HUES48 (cell line): ENCODE data around the gene GLUD1.
A peak's percentile ranks its signal among the peaks of the same experiment; 100 is the strongest.
"Not testable (repeated sequence)": the region's sequence is repeated elsewhere in the genome, so short reads cannot be mapped to it uniquely, and the experiment has no call there.

Experiments used
- H3K27ac ChIP-seq: one replicate; pipeline ENCODE4 v1.7.0; 2013; ENCODE audit warnings: low read depth, low read length, inconsistent platforms
- H3K27me3 ChIP-seq: 2 replicates; pipeline ENCODE4 v1.6.1; 2013; ENCODE audit warnings: mild to moderate bottlenecking, low read length; ENCODE audit not compliant: control insufficient read depth, insufficient read depth
- H3K36me3 ChIP-seq: 2 replicates; pipeline ENCODE4 v1.6.1; 2013; ENCODE audit warnings: low read length; ENCODE audit not compliant: control insufficient read depth, insufficient read depth
- H3K4me1 ChIP-seq: 2 replicates; pipeline ENCODE4 v1.6.1; 2013; ENCODE audit warnings: mild to moderate bottlenecking, low read length; ENCODE audit not compliant: control insufficient read depth, insufficient read depth
- H3K4me3 ChIP-seq: 2 replicates; pipeline ENCODE4 v1.5.1; 2013; ENCODE audit warnings: mild to moderate bottlenecking, low read depth, low read length
- H3K9ac ChIP-seq: 2 replicates; pipeline ENCODE4 v1.6.1; 2013; ENCODE audit warnings: mild to moderate bottlenecking, low read depth, low read length, moderate library complexity
- H3K9me3 ChIP-seq: 2 replicates; pipeline ENCODE4 v1.6.1; 2013; ENCODE audit warnings: low read length; ENCODE audit not compliant: control insufficient read depth, insufficient read depth

GLUD1 gene

GRCh38 chr10:87038286-87038717 lies 56.3 kb downstream of the GLUD1 start:
- H3K27me3 ChIP-seq = no peaks in the 10 kb centered on the region
- no peak overlapping the region for H3K9ac ChIP-seq
- H3K36me3 ChIP-seq = no peaks in the 10 kb centered on the region
- H3K4me1 ChIP-seq = no peaks in the 10 kb centered on the region
- no peak overlapping the region for H3K27ac ChIP-seq
- H3K4me3 ChIP-seq = no peak overlapping the region
- no peaks in the 10 kb centered on the region for H3K9me3 ChIP-seq

DNA sequence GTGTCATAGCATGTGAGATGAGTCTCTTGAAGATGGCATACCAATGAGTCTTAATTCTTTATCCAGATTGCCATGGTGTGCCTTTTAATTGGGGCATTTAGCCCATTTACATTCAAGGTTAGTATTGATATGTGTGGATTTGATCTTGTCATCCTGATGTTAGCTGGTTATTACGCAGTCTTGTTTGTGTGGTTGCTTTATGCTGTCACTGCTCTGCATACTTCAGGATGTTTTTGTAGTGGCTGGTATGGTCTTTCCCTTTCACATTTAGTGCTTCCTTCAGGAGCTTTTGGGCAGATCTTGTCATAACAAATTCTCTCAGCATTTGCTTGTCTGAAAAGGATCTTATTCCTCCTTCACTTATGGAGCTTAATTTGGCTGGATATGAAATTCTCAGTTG lies 58.0 kb downstream of the GLUD1 start:
- no peaks in the 10 kb centered on the region for H3K27me3 ChIP-seq
- H3K27ac ChIP-seq = no peak overlapping the region
- no peaks in the 10 kb centered on the region for H3K36me3 ChIP-seq
- H3K9ac ChIP-seq = no peak overlapping the region
- H3K4me3 ChIP-seq = no peak overlapping the region
- no peaks in the 10 kb centered on the region for H3K4me1 ChIP-seq
- H3K9me3 ChIP-seq = 0 out of 2 replicates have a peak, but pooled peaks cover 2% of the 10 kb centered on the region

- H3K27me3 ChIP-seq = no peaks in the 10 kb centered on the region
- no peak overlapping the region for H3K27ac ChIP-seq
- no peaks in the 10 kb centered on the region for H3K4me1 ChIP-seq
- H3K4me3 ChIP-seq = no peak overlapping the region
- no peaks in the 10 kb centered on the region for H3K36me3 ChIP-seq
- 0 out of 2 replicates have a peak, but pooled peaks cover 2% of the 10 kb centered on the region for H3K9me3 ChIP-seq
- no peak overlapping the region for H3K9ac ChIP-seq
These were observed 63.6 kb downstream of the GLUD1 start for GRCh38 chr10:87030912-87031635.

- H3K36me3 ChIP-seq, H3K27me3 ChIP-seq, H3K9me3 ChIP-seq, H3K4me3 ChIP-seq, H3K27ac ChIP-seq, H3K4me1 ChIP-seq, H3K9ac ChIP-seq: not testable (repeated sequence)
These were observed 64.2 kb downstream of the GLUD1 start for GRCh38 chr10:87030419-87030818.

- not testable (repeated sequence) for H3K36me3 ChIP-seq, H3K4me3 ChIP-seq
These were observed 67.7 kb downstream of the GLUD1 start for GRCh38 chr10:87026747-87027508.

DNA sequence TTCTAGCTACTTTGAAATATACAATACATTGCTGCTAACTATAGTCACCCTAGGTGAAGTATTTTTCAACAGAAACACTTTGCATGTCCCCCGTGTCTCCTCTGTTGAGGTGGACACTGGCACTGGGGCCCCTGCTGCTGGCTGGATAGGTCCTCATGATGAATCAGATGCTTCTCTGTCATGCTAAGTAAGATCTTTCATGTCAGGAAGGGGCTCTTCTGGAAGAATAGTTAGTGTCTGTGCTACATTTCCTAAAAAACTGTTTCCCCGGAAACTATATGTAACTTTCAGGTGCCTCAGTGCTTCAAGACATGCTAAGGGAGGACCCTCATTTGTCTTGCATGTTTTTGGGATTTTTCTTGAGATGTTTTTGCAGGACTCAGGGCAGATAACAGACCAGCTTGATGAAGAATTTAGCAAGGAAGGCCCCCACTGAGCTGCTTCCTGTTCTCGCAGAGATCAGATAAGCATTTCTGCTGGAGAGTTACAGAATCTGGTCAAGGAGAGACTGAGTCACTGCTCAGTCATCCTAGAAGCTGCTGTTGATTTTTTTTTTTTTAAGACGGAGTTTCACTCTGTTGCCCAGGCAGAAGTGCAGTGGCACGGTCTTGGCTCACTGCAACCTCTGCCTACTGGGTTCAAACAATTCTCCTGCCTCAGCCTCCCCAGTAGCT lies 69.2 kb downstream of the GLUD1 start:
- H3K27ac ChIP-seq = peak overlapping the region; percentile 90
- H3K4me3 ChIP-seq, H3K4me1 ChIP-seq, H3K9ac ChIP-seq, H3K9me3 ChIP-seq, H3K27me3 ChIP-seq, H3K36me3 ChIP-seq: not testable (repeated sequence)

More at GRCh38 chr10:87026747-87027508, 67.7 kb downstream of the GLUD1 start:
- H3K27me3 ChIP-seq, H3K9ac ChIP-seq, H3K4me1 ChIP-seq, H3K27ac ChIP-seq, H3K9me3 ChIP-seq: not testable (repeated sequence)

DNA sequence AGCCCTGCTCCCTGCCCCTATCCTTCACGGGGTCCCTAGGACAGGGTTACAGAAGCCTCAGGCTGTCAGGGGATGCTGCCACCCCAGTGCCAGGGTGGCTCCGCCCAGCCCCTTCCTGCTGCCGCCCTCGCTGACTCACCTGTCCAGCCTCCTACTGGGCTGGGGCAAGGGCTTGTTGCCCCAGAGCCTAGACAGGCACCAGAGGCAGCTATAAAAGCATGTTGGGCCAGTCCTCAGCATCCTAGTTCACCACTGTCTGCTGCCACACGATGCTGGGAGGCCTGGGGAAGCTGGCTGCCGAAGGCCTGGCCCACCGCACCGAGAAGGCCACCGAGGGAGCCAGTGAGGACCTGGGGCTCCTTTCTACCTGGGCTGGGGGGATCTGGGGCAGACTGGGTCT lies 74.6 kb downstream of the GLUD1 start, which contains the start of gene FAM25A:
Gene FAM25A (plus strand): TSS at position 239 of the 400 bp plus-strand sequence. CDS start 31 bp downstream, at position 270.
- not testable (repeated sequence) for H3K36me3 ChIP-seq, H3K27ac ChIP-seq, H3K4me1 ChIP-seq, H3K27me3 ChIP-seq, H3K9me3 ChIP-seq, H3K4me3 ChIP-seq, H3K9ac ChIP-seq

DNA sequence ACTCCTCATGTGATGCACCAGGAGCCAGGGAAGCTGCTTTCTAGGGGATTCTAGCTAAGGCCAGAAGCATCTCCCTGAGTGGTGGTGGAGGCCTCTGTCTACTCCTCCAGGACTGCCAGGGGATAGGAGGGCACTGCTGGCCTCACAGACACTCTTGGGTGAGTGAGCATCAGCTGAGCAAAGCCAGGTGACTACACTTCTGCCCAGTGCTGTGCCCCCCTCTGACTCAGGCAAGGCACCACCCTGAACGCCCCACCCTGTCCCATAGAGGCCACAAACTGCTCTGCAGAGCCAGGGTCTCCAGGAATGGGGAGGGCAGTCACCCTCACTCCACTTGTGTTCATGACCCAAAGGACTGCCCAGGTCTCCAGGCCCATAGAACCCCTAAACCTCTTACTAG lies 75.1 kb downstream of the GLUD1 start:
- not testable (repeated sequence) for H3K27ac ChIP-seq

GRCh38 chr10:87019066-87019465 lies 75.6 kb downstream of the GLUD1 start:
- H3K9ac ChIP-seq, H3K27me3 ChIP-seq, H3K36me3 ChIP-seq, H3K27ac ChIP-seq, H3K4me1 ChIP-seq, H3K4me3 ChIP-seq, H3K9me3 ChIP-seq: not testable (repeated sequence)

More for the DNA sequence above, 75.1 kb downstream of the GLUD1 start:
- not testable (repeated sequence) for H3K27me3 ChIP-seq, H3K9me3 ChIP-seq, H3K9ac ChIP-seq, H3K36me3 ChIP-seq, H3K4me1 ChIP-seq, H3K4me3 ChIP-seq

DNA sequence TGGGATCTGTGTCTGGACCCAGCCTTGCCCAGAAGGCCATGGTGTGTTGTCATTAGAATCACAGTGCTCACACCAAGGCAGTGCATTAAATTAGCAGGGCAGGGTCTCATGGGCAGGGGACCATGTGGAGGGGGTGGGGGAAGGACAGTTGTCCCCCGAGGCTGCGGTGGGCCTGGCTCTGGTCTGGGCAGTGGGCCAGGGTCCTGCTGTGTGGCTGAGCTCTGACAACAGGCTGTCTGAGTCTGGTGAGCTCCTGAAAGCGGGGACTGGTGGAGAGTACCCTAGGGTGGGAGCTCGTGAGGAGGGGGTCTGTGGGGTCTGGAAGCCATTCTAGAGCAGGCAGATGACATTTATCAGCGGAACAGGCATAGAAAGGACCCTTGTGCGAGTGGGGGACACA lies 76.5 kb downstream of the GLUD1 start:
- not testable (repeated sequence) for H3K27ac ChIP-seq, H3K4me3 ChIP-seq, H3K27me3 ChIP-seq, H3K9me3 ChIP-seq, H3K36me3 ChIP-seq, H3K4me1 ChIP-seq, H3K9ac ChIP-seq
